SJSA1 (cell line): ENCODE data around the gene GUCA2A. TPM values are rescaled to one million over a fixed set of nuclear protein-coding genes. Genes with fewer than 3 reads are reported as not detected.

Source experiments
- DNase-seq, 2 experiments: peaks; one replicate each; pipeline ENCODE4 v3.0.0-alpha.2; 2015 to 2020; ENCODE audit warnings: low spot score in 2 of 2, low read depth in 1 of 2
- H3K27ac ChIP-seq: fragments of 250-450 bp; sonication (Bioruptor Pico); 2 replicates; pipeline ENCODE4 v1.5.1; 2020; ENCODE audit warnings: mild to moderate bottlenecking, moderate library complexity
- H3K27me3 ChIP-seq: fragments of 250-450 bp; sonication (Bioruptor Pico); replicated peaks from 2 replicates; pipeline ENCODE4 v1.5.1; 2020; ENCODE audit warnings: mild to moderate bottlenecking, moderate library complexity
- H3K36me3 ChIP-seq: fragments of 250-450 bp; sonication (Bioruptor Pico); 2 replicates; pipeline ENCODE4 v1.5.1; 2020; ENCODE audit warnings: mild to moderate bottlenecking
- H3K4me1 ChIP-seq: fragments of 250-450 bp; sonication (Bioruptor Pico); replicated peaks from 2 replicates; pipeline ENCODE4 v1.6.1; 2021; ENCODE audit warnings: mild to moderate bottlenecking
- H3K4me3 ChIP-seq: fragments of 250-450 bp; sonication (Bioruptor Pico); 2 replicates; pipeline ENCODE4 v1.5.1; 2020; ENCODE audit warnings: mild to moderate bottlenecking
- H3K9me3 ChIP-seq: fragments of 250-450 bp; sonication (Bioruptor Pico); replicated peaks from 2 replicates; pipeline ENCODE4 v1.5.1; 2020; ENCODE audit warnings: mild to moderate bottlenecking
- total RNA-seq: library from RNA; depleted of rRNA; stranded (reverse); fragments of >200 nt; shearing (Covaris generic); gene quantifications from 2 replicates; pipeline ENCODE4 v1.2.3, GENCODE V29; 2014

The GUCA2A gene
- total RNA-seq, 1 experiment from 2014 or later = not detected

- DNase-seq = no peak
- H3K4me1 ChIP-seq = peaks cover 14% of the 10 kb centered on the region
- no peaks in the 10 kb centered on the region for H3K9me3 ChIP-seq
- no peak overlapping the region for H3K4me3 ChIP-seq
- H3K27me3 ChIP-seq = no peaks in the 10 kb centered on the region
- H3K27ac ChIP-seq = no peak overlapping the region
- H3K36me3 ChIP-seq = peaks cover 57% of the 10 kb centered on the region
These were observed 20.1 kb upstream of the GUCA2A start for GRCh38 chr1:42184616-42185015.

- no peak overlapping the region for H3K4me3 ChIP-seq
- no peak for DNase-seq
- H3K9me3 ChIP-seq = no peaks in the 10 kb centered on the region
- no peak overlapping the region for H3K27ac ChIP-seq
- H3K27me3 ChIP-seq = no peaks in the 10 kb centered on the region
- H3K4me1 ChIP-seq = peaks cover 14% of the 10 kb centered on the region
- peaks cover 53% of the 10 kb centered on the region for H3K36me3 ChIP-seq
These were observed 19.4 kb upstream of the GUCA2A start for GRCh38 chr1:42183957-42184268.

DNA sequence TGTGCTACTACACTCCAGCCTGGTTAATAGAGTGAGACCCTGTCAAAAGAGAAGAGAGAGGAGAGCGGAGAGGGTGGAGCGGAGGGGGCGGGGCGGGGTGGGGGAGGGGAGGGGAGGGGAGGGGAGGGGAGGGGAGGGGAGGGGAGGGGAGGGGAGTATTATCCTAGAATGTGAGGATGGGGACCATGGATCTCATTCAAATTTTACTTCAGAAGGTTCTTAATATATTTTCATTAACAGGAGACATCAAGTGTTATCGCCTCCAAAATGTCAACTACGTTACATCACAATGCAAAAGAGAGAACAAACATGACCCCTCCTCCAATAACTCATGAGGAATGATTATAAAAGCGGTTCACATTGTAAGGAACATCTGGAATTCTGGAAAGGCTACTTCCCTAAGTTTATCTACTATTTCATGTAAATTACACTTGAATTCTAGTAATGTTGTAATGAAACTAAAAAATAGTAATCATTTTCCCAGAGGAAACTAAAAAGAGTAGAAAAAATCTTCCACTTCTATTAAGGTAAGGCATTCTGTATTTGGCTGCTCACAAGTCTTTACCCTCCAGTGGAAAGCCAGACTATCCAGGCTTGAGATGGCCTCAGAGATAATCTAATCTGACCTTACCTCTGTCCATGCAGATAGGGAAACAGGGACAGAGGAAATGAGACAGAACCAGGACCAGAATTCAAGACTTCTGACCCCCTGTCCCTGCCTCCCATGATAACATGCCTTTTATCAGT, 18.8 kb upstream of the GUCA2A start:
- peaks cover 49% of the 10 kb centered on the region for H3K36me3 ChIP-seq
- H3K4me3 ChIP-seq = no peak overlapping the region
- no peak for DNase-seq
- no peak overlapping the region for H3K27ac ChIP-seq
- no peaks in the 10 kb centered on the region for H3K9me3 ChIP-seq
- H3K27me3 ChIP-seq = no peaks in the 10 kb centered on the region
- H3K4me1 ChIP-seq = peaks cover 14% of the 10 kb centered on the region

- Histone ChIP-seq H3K27me3 (no peaks in the 10 kb centered on the region), H3K36me3 (peaks cover 39% of the 10 kb centered on the region), H3K4me1 (peaks cover 11% of the 10 kb centered on the region), H3K9me3 (no peaks in the 10 kb centered on the region), H3K27ac (no peak overlapping the region), H3K4me3 (no peak overlapping the region)
- no peak for DNase-seq
These were observed 17.1 kb upstream of the GUCA2A start for GRCh38 chr1:42181687-42182086.

GRCh38 chr1:42179900-42180329, 15.4 kb upstream of the GUCA2A start:
- DNase-seq = no peak
- Histone ChIP-seq H3K36me3 (peaks cover 31% of the 10 kb centered on the region), H3K27ac (no peak overlapping the region), H3K27me3 (no peaks in the 10 kb centered on the region), H3K4me1 (no peaks in the 10 kb centered on the region), H3K4me3 (no peak overlapping the region), H3K9me3 (no peaks in the 10 kb centered on the region)

DNA sequence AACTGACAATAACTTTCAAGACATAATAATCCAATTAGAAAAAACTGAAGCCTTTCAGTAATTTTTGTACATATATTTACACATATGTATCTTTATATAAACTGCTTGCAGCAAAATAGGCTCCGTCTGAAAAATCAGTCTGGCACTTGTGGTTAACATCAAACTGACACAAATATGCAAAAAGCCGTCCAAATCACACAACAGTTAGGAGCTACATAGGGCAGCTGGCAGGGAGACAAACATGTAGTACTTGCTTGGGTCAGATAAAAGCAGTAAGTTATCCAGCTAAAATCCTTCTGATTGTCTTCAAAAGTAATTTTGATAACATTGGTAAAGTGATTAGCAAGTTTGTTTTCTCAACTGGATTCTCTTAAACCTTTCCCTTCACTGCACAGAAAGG, 14.7 kb upstream of the GUCA2A start:
- peaks cover 24% of the 10 kb centered on the region for H3K36me3 ChIP-seq
- DNase-seq = no peak
- H3K27me3 ChIP-seq = no peaks in the 10 kb centered on the region
- H3K9me3 ChIP-seq = no peaks in the 10 kb centered on the region
- no peaks in the 10 kb centered on the region for H3K4me1 ChIP-seq
- H3K27ac ChIP-seq = no peak overlapping the region
- H3K4me3 ChIP-seq = no peak overlapping the region

DNA sequence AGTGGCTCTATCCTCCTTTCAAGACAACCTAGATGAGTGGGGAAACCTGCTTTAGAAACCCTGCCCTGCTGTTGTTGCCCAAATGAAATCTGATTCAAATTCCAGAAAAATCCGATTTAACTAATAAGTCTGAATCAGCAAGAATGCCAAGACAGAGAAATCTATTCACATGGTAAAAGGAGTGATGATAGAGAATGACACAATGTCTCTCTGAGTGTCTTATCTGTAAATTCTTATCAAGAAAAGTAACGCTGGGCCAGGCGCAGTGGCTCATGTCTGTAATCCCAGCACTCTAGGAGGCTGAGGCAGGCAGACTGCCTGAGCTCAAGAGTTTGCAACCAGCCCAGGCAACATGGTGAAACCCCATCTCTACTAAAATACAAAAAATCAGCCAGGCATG, 13.7 kb upstream of the GUCA2A start:
- DNase-seq = no peak
- no peak overlapping the region for H3K27ac ChIP-seq
- H3K27me3 ChIP-seq = no peaks in the 10 kb centered on the region
- no peaks in the 10 kb centered on the region for H3K9me3 ChIP-seq
- no peaks in the 10 kb centered on the region for H3K4me1 ChIP-seq
- H3K36me3 ChIP-seq = peaks cover 22% of the 10 kb centered on the region
- no peak overlapping the region for H3K4me3 ChIP-seq

DNA sequence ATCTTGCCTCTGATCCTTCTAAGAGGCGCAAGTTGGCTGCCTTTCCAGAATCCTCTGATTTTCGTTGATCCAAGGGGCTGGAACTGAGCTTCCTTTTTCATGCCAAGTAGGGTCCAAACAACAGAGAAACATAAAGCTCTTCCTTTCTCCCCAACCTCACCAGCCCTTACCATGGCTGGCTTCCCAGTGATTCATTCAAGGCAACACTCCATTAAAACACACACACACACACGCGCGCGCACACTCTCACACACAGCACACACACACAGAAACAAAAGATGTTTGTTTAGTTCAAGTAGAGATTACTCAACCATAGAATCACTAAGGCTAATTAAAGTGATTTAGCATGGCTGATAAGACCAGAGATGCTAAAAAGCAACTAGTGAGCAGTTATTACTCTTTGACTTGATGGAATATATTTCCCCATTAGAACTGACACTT, 13.0 kb upstream of the GUCA2A start:
- H3K27ac ChIP-seq = no peak overlapping the region
- DNase-seq = peak in 1 of 2 experiments; percentile 20
- H3K27me3 ChIP-seq = no peaks in the 10 kb centered on the region

DNA sequence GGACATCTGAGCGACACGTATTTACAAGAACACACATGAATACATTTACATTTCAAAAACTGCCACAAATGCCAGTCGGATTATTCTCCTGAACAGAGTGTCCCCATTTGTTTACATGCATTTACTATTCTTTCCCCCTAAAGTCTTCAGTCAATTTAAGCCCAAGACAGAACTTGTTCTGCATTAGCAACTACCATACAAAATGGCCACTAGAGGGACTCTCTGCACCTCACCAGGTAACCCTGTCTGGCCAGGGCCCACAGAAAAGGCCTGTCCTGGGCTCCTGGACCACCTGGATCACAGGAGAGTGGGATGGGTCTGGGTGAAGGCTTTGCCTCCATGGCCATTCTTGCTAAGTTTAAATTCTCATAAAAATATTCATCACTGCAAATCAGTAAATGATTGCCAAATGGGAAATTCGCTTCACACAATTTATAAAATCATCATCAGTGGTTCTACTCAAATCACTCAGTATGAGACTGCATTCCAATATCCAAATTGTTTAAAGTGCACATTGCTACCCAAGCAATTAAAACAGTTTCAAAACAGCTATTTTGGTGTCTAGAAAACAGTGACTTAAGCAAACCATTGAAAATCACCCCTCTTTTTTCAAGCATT, 12.5 kb upstream of the GUCA2A start:
- no peaks in the 10 kb centered on the region for H3K4me1 ChIP-seq
- DNase-seq = peak in 1 of 2 experiments; percentile 28
- H3K36me3 ChIP-seq = peaks cover 22% of the 10 kb centered on the region
- no peak overlapping the region for H3K4me3 ChIP-seq
- no peak overlapping the region for H3K27ac ChIP-seq
- H3K27me3 ChIP-seq = no peaks in the 10 kb centered on the region
- no peaks in the 10 kb centered on the region for H3K9me3 ChIP-seq

More for the DNA sequence above, 13.0 kb upstream of the GUCA2A start:
- Histone ChIP-seq H3K4me3 (no peak overlapping the region), H3K9me3 (no peaks in the 10 kb centered on the region), H3K4me1 (no peaks in the 10 kb centered on the region), H3K36me3 (peaks cover 22% of the 10 kb centered on the region)

GRCh38 chr1:42175314-42176054, 10.9 kb upstream of the GUCA2A start:
- no peak for DNase-seq
- Histone ChIP-seq H3K4me3 (no peak overlapping the region), H3K9me3 (no peaks in the 10 kb centered on the region), H3K27me3 (no peaks in the 10 kb centered on the region), H3K27ac (no peak overlapping the region), H3K36me3 (peaks cover 12% of the 10 kb centered on the region), H3K4me1 (no peaks in the 10 kb centered on the region)

DNA sequence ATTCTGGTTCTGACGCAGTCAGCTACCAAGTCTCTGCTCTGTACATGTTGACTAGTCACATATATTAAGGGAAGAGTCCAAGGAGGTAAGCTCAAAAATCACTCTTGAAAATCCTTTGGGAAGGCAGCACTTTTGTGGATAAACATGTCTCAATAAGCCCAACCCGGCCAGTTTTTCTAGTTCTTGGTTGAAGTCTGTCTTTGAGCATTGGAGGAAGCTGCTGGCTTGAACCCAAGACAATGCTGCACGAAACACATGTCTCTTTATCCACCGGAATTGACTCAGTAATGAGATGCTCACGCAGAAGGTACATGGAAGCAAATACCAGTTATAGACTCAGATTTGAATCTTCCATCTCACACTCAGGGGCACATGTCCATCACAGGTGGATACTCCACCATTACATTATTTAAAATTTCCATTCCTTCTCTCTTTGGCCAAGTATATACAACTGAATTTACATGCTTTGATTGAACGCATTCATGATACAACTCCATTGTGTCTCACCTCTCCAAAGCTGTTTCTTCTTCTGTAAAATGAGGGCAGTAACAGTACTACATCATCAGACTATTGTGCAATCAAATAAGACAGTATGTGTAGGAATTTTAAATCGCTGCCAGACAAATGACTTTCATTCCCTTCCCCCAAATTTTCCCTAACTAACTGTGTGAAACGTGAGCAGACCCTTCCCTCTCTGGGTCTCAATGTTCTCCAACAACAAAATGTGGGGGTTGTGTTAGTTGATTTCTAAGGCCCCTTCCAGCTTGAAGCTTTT, 9.6 kb upstream of the GUCA2A start:
- H3K27ac ChIP-seq = no peak overlapping the region
- 0 out of 2 replicates have a peak, but pooled peaks cover 3% of the 10 kb centered on the region for H3K36me3 ChIP-seq
- no peaks in the 10 kb centered on the region for H3K4me1 ChIP-seq
- H3K4me3 ChIP-seq = no peak overlapping the region
- H3K9me3 ChIP-seq = no peaks in the 10 kb centered on the region
- no peak for DNase-seq
- no peaks in the 10 kb centered on the region for H3K27me3 ChIP-seq

GRCh38 chr1:42173155-42173933, 8.8 kb upstream of the GUCA2A start:
- Histone ChIP-seq H3K36me3 (0 out of 2 replicates have a peak, but pooled peaks cover 3% of the 10 kb centered on the region), H3K9me3 (no peaks in the 10 kb centered on the region), H3K27me3 (no peaks in the 10 kb centered on the region), H3K4me1 (no peaks in the 10 kb centered on the region), H3K27ac (no peak overlapping the region), H3K4me3 (no peak overlapping the region)
- DNase-seq = peak; percentile 48 to 62
